ENCODE results near the gene MELTF. TPM values are rescaled to one million over a fixed set of nuclear protein-coding genes. Genes with fewer than 3 reads are reported as not detected.

The MELTF gene
- total and polyA plus RNA-seq, 8 donors, result 0.45 to 4.4 (median 1.5) TPM

DNA sequence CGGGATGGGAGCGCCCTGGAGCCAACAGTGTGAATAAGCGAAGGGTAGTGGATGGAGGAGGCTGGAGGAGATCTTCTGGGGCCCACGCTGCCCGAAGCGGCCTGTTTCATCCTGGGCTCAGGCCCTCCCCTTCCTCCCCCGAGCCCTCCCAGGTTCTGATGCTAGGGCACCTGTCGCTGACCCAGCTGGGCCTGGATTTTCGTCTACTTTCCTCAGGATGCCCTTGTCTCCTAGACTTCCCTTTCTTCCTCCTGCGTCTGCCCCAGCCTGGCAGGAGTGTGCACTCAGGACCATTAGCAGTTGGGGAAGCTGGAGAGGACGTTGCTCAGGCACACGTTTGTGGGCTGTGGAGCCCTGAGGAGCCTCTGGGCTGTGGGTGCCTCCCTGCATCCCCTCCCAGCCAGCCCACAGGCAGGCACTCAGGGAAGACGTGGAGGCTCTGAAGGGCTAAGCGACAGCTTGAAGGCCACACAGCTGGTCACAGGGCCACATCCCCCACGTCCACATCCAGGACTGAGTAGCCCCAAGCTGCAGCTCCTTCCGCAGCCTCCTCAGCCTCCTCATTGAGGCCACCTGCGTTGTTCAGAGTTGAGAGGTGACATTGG is 37.1 kb downstream of the MELTF start:
- no peak overlapping the region for H3K27ac ChIP-seq
- WGBS, 5 donors, result 85 to 92% (median 88%) methylated on average over 15 to 17 of the region's 17 CpGs

DNA sequence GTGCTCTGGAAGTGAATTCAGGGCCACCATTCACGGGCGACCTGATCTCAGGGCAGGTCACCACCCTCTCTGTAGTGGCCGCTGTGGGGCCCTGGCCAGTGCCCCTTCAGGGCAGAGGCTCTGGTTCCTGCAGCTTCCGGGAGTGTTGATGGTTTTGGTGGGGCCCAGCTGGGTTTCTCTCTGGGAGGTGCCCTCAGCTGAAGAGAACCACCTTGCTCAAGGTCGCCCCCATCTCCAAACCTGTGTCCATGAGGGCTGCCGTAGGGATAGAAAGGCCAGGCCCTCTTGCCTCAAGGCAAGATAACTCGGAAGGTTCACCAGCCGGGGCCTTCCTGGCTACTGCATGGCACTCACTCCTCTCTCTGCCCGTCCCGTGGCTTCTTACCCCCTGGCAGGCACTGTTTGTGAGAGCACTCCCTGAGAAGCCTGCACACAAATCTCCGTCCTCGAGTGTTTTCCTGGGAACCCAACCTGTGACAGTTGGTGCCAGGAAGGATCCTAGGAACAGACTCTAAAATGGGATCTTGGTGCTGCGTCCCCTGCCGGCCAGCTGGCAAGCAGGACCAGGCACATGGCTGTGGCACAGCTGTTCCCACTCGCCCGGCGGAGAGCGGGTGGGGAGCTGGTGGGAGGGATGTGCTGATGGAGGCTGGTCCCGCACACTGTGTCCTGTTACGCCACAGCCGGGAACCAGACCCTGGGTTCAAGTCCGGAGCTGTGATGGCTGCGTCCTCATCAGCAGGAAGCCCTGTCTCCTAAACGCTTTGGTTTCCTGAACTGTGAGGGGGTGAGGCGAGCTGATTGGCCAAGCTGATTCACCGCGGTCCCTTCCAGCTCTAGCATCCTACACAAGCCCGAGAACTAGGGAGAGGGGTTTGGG is 37.8 kb downstream of the MELTF start:
- no peak for DNase-seq
- H3K36me3 ChIP-seq, result no peaks in the 10 kb centered on the region
- peaks cover 0 to 17% (median 0%) of the 10 kb centered on the region in 3 donors for H3K27me3 ChIP-seq
- TF ChIP-seq POLR2A (IDR thresholded peaks at IDR 0.05) (no peak), EP300 (IDR thresholded peaks at IDR 0.05) (no peak), POLR2AphosphoS5 (IDR thresholded peaks at IDR 0.05) (no peak)
- TF ChIP-seq, protein P1, sequence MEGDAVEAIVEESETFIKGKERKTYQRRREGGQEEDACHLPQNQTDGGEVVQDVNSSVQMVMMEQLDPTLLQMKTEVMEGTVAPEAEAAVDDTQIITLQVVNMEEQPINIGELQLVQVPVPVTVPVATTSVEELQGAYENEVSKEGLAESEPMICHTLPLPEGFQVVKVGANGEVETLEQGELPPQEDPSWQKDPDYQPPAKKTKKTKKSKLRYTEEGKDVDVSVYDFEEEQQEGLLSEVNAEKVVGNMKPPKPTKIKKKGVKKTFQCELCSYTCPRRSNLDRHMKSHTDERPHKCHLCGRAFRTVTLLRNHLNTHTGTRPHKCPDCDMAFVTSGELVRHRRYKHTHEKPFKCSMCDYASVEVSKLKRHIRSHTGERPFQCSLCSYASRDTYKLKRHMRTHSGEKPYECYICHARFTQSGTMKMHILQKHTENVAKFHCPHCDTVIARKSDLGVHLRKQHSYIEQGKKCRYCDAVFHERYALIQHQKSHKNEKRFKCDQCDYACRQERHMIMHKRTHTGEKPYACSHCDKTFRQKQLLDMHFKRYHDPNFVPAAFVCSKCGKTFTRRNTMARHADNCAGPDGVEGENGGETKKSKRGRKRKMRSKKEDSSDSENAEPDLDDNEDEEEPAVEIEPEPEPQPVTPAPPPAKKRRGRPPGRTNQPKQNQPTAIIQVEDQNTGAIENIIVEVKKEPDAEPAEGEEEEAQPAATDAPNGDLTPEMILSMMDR (IDR thresholded peaks at IDR 0.05), result no peak
- no peaks in the 10 kb centered on the region for H3K9me3 ChIP-seq
- H3K4me1 ChIP-seq, result no peaks in the 10 kb centered on the region
- WGBS, 5 donors, result 81 to 90% (median 86%) methylated on average over 15 to 28 of the region's 28 CpGs
- no peak overlapping the region for H3K4me3 ChIP-seq
- H3K27ac ChIP-seq, result no peak overlapping the region
- intact Hi-C loops (cut with DNase I; ENCODE audit: low total_unique reads), result no loop called here

More for the DNA sequence above, 37.1 kb downstream of the MELTF start:
- no peak for DNase-seq
- Histone ChIP-seq H3K4me3 (no peak overlapping the region), H3K9me3 (no peaks in the 10 kb centered on the region), H3K36me3 (no peaks in the 10 kb centered on the region), H3K4me1 (no peaks in the 10 kb centered on the region), H3K27me3 (peaks cover 0 to 11% (median 0%) of the 10 kb centered on the region in 3 donors)
- intact Hi-C loops (cut with DNase I; ENCODE audit: low total_unique reads), result no loop called here
- TF ChIP-seq POLR2A (IDR thresholded peaks at IDR 0.05) (no peak), EP300 (IDR thresholded peaks at IDR 0.05) (no peak), POLR2AphosphoS5 (IDR thresholded peaks at IDR 0.05) (no peak)
- TF ChIP-seq, protein P1 (IDR thresholded peaks at IDR 0.05), result no peak

DNA sequence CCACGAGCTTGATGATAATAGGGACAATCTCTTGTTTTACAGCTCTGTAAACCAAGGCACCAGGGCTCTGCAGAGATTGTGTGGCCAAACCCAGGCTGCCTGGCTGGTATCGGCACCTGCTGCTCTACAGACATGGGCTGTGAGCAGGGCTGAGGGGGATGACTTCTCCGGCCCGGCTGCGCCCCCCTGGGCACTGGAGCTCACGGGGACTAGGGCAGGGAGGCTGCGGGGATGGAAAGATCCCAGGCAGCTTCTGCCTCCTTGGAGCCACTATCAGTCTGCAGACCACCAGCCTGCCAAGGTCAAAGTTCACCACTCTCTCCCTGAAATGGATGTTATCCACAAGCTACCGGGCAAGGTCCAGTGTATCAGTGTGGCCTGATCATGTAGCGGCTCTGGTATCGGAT is 39.0 kb downstream of the MELTF start:
- TF ChIP-seq POLR2A (IDR thresholded peaks at IDR 0.05), result no peak
- no peak for TF ChIP-seq EP300 (IDR thresholded peaks at IDR 0.05)
- TF ChIP-seq, protein P1 (IDR thresholded peaks at IDR 0.05), result no peak
- no peak for TF ChIP-seq POLR2AphosphoS5 (IDR thresholded peaks at IDR 0.05)
- intact Hi-C loops (cut with DNase I; ENCODE audit: low total_unique reads), result no loop called here
- 87 to 94% (median 92%) methylated on average over 7 to 10 of the region's 10 CpGs for WGBS, 5 donors
- H3K27me3 ChIP-seq, result peaks cover 0 to 19% (median 0%) of the 10 kb centered on the region in 3 donors
- H3K4me3 ChIP-seq, result no peak overlapping the region
- no peak for DNase-seq
- H3K27ac ChIP-seq, result no peak overlapping the region
- no peaks in the 10 kb centered on the region for H3K9me3 ChIP-seq
- H3K4me1 ChIP-seq, result no peaks in the 10 kb centered on the region
- H3K36me3 ChIP-seq, result no peaks in the 10 kb centered on the region

DNA sequence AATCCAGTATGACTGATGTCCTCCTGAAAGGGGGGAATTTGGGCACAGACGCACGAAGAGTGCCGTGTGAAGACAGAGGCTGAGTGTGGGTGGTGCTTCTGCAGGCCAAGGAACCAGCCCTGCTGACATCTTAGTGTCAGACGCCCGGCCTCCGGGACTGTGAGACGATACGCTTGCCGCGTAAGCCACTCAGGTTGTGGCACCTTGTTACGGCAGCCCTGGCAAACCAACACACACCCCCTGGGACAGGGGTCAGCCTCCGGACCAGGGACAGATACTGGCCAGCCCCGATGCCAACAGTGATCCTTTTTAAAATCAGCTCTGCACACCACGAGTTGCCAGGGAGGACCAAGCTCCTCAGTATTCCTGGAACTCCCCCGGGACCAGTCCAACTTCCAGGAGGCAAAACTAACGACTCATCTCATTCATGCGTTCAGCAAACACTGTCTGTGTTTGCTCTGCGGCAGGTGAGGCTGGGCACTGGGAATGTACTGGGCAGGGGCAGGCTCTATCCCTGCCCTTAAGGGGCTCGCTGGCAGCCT is 39.8 kb downstream of the MELTF start:
- Histone ChIP-seq H3K27me3 (peaks cover 0 to 19% (median 0%) of the 10 kb centered on the region in 3 donors), H3K4me1 (no peaks in the 10 kb centered on the region), H3K36me3 (no peaks in the 10 kb centered on the region), H3K9me3 (no peaks in the 10 kb centered on the region), H3K27ac (no peak overlapping the region), H3K4me3 (no peak overlapping the region)
- WGBS, 5 donors, result 72 to 78% (median 76%) methylated on average over 16 to 19 of the region's 19 CpGs
- no peak for DNase-seq
- no peak for TF ChIP-seq EP300 (IDR thresholded peaks at IDR 0.05)
- no peak for TF ChIP-seq POLR2A (IDR thresholded peaks at IDR 0.05)
- no peak for TF ChIP-seq POLR2AphosphoS5 (IDR thresholded peaks at IDR 0.05)
- TF ChIP-seq, protein P1 (IDR thresholded peaks at IDR 0.05), result no peak
- intact Hi-C loops (cut with DNase I; ENCODE audit: low total_unique reads), result no loop called here
